Epidermal melanocyte (primary cell): ENCODE measurements around the gene GDF2.

Experiments used
- DNase-seq: peaks from one replicate; pipeline ENCODE4 v3.0.0; 2011; ENCODE audit warnings: low spot score; ENCODE audit not compliant: insufficient read length

GDF2 gene

DNA sequence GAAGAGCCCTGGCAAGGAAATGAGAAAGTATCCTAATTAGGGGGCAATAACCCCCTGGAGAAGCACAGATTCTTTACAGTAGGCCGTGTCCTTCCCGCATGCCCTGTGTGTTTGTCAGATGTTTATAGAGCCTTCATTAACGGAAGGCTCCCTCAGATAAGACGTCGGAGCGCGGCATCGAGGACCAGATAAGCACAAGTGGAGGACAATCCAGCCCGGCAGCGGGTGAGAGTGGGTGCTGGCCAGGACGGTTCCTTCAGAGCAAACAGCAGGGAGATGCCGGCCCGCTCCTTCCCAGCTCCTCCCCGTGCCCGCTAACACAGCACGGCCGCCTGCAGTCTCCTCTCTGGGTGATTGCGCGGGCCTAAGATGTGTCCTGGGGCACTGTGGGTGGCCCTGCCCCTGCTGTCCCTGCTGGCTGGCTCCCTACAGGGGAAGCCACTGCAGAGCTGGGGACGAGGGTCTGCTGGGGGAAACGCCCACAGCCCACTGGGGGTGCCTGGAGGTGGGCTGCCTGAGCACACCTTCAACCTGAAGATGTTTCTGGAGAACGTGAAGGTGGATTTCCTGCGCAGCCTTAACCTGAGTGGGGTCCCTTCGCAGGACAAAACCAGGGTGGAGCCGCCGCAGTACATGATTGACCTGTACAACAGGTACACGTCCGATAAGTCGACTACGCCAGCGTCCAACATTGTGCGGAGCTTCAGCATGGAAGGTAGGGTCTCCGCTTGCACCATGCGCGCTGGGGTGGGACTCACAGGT is at the start of gene GDF2:
Gene GDF2, plus strand, starts transcription at position 155 of the 762 bp plus-strand sequence. Its CDS starts 215 bp downstream, at position 370.
- DNase-seq, result no peak

- DNase-seq, result no peak
Measured at GRCh38 chr10:47276071-47276470, 46.2 kb upstream of the GDF2 start.

DNA sequence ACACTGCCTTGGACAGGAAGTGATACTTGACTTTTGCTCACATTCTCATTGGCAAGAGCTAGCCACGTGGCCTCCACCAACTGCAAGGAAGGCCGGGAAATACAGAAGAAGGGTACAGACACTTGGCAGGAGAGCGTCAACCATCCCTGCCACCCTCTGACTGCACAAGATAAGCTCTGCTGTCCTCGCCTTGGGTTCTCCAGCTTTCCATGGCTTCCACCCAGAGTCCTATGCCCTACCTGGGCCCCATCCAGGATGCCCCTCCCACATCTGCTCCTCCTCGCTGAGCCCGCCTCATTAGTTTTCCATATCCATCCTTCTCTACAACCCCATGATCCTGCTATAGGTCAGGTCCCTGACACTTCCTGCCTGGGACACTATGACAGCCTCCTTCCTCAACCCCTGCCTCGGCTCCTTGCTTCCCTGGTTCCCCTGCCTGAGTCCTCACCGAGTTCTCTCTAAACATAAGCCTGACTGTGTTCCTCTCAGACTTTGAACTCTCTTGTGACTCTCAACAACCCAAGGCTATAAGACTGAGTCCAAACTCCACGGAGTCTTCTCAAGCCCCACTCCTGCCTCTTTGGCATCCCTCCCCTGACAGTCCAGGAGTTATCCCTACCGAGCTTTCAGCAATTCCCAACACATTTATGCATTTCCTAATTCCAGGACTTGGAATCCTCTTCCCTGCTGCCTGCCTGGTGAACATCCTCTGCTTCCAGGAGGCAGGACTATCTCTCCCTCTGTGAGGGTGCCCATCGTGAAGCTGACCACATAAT is 45.5 kb upstream of the GDF2 start:
- DNase-seq, result no peak

GRCh38 chr10:47277352-47278151 is 44.7 kb upstream of the GDF2 start:
- no peak for DNase-seq

DNA sequence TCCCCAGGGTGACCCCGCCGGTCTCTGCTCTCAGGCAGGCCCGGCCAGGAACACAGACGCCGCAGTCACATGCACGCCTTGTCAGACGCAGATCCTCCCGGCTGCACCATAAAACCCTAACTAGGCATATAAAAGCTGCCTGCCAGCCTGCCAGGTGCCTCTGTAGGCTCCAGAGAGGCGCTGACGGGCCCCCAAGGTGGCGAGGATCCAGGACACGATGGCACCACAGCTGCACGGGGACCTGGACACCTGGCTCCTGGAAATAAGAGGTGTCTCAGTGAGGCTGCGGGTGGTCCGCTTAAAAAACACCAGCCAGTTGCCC is 44.1 kb upstream of the GDF2 start:
- DNase-seq, result no peak

DNA sequence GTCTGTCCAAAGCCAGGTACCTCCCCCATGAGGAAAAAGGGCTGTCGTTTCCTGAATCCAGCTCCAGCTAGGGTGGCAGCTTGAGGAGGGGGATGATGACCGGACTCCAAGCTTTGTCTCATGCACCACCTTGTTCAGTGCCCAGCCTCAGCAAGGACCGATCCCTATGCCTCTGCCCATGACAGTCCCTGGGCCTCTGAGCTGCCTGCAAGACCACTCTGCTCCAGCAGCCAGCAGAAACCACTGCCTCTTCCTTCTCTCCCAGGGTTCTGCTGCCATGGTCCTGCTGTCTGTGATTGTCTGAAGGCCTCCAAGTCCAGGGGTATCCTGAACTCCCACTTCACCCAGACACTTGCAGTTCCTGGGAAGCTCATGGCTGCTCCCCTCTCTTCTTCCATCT is 43.5 kb upstream of the GDF2 start:
- DNase-seq, result no peak

- DNase-seq, result no peak
Measured at GRCh38 chr10:47279276-47279675, 43.0 kb upstream of the GDF2 start.

GRCh38 chr10:47282005-47282656 is 40.1 kb upstream of the GDF2 start:
- DNase-seq, result no peak

GRCh38 chr10:47282657-47283018 is 39.6 kb upstream of the GDF2 start:
- no peak for DNase-seq

GRCh38 chr10:47283101-47283630 is 39.1 kb upstream of the GDF2 start:
- no peak for DNase-seq

DNA sequence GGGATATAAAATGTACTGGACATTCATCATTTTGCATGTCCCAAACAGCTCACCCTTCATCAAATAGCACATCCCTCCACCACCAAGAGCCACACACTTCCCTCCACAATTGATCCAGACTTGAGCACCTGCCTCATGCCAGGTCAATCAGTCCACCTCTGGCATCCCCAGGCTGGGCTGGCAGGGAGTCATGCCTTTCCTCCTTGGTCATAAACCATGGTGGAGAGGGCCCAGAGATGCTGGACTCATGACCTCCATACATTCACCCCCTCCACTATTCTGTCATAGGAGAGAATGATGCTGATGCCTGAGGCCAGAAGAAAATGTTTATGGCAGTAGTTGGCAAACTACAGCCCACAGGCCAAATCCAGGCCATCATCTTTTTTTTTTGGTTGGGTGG is 38.4 kb upstream of the GDF2 start:
- no peak for DNase-seq

GRCh38 chr10:47285381-47286115 is 36.7 kb upstream of the GDF2 start:
- no peak for DNase-seq

DNA sequence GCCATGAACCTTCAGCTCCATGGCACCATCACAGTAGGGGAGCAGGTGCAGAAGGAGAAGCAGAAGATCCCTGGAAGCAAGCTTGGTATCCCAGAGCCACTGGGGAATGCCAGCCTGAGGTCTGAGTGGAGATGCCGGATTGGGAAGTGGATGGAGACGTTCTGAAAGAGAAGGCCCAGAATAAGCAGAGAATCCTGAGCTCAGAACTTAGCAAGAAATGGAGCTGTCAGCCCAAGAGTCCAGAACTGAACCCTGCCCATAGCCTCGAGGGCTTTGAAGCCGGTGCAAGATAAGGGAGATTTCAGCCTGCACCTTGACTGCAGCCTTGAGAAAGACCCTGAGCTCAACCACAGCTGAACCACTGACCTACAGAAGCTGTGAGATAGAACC is 36.1 kb upstream of the GDF2 start:
- no peak for DNase-seq

DNA sequence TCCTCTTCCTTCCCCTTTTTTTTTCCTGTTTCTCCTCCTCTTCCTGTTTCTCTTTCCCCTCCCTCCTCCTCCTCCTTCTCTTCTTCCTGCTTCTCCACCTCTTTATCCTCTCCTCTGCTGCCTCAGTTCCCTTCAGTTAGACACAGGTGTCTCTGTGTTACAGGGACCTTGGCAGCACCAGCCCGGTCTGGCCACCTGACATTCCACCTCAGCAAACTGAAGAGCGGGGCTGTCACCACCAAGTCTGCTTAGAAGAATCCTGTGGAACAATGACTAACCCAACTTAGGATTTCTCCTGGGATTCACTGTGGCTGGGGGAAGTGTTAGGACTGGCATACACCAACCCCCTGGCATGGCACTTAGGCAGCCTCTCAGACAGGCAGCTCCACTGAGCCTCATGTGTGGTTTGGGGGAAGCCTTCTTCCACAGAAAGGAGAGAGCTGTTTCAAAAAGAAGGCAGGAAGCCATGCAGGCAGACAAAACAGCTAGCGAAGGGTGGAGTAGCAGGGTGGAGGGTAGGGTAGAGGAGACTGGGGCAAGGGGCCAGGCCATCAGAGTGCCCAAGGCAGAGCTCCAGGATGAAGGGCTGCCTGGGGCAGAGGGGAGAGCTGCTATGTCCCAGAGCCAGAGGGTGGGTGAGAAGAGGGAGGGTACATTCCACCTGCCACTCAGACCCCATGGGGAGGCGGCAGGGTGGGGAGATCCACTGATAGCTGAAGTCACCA is 35.5 kb upstream of the GDF2 start:
- DNase-seq, result no peak

DNA sequence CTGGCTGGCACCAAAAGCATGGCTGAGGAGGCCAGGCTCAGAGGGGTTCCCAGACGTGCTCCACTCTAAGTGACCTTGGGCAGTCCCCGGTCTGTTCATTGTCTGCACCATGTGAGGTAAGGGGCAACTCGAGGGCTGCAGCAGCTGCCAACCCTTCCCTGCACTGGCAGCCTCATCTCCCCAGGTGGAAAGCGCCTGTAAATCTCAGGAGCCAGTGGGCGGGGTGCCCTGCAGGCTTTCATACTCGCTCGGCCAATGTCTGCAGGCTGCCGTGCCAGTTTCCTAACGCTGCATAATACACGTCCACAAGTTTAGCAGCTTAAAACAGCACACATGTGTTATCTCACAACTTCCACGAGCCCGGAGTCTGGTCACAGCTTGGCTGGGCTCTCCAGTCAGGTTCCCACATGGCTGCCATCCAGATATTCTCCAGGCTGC is 34.9 kb upstream of the GDF2 start:
- DNase-seq, result no peak

GRCh38 chr10:47287805-47288204 is 34.4 kb upstream of the GDF2 start:
- DNase-seq, result no peak

GRCh38 chr10:47288236-47288635 is 34.0 kb upstream of the GDF2 start:
- DNase-seq, result no peak

DNA sequence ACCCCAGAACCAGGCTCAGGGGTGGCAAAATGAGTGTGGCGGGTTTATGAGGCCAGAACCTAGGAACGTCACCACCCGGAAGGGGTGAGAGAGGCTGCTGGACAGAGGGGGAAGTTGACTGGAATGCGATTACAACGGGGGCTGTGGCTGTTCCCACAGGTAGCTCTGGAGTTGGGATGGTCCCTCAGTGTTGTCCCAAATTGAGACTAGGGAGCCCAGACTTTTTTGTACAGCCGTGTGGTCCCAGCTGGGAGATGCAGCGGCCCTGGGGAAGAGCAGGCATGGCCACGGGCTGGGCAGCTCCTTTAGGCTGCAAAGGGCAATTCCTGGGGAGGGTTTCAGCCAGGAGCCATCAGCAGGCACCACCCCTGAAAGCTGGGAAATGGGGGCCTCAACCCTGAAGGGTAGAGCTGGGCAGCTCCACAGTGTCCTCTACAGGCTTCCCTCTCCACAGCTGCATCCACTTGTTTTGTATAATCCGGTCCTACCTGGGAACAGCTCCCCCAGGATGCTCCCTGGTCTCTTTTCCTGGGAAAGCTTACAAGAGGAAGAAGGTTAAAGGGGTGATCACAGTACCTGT is 33.2 kb upstream of the GDF2 start:
- DNase-seq, result no peak

GRCh38 chr10:47289921-47290320 is 32.3 kb upstream of the GDF2 start:
- DNase-seq, result no peak

DNA sequence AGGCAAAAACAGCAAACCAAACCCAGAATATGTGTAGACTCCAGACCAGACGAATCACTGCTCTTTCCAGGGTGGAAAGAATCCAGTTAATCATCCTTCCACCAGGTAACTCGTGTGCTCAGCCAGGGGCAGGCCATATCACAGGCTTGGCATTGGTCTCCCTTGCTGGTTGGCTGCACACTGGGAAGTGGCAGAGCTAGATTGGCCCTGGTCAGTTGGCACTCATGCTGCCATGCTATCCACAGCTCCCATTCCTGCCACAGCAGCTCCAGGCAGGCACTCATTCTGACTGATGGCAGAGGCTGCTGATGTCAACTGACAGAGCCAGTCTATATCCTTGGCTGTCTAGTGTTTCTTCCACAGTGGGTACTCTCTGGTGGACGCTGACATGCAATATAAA is 31.9 kb upstream of the GDF2 start:
- no peak for DNase-seq
